Ovary (tissue), 3 donors: ENCODE results near the gene S1PR1.

Experiments
- POLR2A ChIP-seq: fragments of 450-650 bp; IDR thresholded peaks from one replicate; pipeline ENCODE4 v1.6.1; 2017; ENCODE audit warnings: antibody characterized with exemption, mild to moderate bottlenecking, moderate library complexity
- TF ChIP-seq, protein P1 (sequence below), 3 donors: fragments of 450-650 bp in 2 of 3; fragments of 200-600 bp in 1 of 3; IDR thresholded peaks; one replicate each; pipeline versions ENCODE4 v1.5.1 to v1.8.0; 2016 to 2022; ENCODE audit warnings: antibody characterized with exemption in 3 of 3, mild to moderate bottlenecking in 1 of 3
- donor health status: DM: no; HTN: no; CAD: no.

DNA sequence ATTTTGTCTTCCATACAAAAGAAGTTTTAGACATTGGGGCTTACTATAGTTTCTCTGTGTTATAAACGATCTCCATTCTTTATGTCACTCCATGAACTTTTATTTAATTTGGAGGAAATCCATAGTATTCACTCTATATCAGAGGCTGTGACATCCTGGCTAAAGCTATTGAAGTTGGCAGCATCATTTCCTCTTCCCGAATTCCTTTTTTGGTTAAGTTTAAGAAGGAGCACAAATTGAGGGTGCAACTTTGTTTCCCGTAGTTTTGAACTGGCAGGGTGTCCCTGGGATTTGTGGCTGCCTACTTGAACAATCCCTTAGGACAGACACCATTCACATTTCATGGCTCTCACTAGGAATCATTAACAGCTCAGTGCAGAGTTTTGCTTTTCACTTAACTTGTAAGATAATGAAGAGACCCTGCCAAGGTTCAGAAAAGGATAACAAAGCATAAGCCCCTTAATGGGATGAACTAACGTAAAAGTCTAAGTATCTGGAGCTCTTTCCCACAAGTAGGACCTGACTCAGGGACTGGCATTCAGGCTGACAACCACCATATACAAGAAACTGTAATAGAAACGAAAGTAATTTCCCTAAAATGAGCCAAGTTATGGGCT is 13.9 kb downstream of the S1PR1 start:
- TF ChIP-seq, protein P1, sequence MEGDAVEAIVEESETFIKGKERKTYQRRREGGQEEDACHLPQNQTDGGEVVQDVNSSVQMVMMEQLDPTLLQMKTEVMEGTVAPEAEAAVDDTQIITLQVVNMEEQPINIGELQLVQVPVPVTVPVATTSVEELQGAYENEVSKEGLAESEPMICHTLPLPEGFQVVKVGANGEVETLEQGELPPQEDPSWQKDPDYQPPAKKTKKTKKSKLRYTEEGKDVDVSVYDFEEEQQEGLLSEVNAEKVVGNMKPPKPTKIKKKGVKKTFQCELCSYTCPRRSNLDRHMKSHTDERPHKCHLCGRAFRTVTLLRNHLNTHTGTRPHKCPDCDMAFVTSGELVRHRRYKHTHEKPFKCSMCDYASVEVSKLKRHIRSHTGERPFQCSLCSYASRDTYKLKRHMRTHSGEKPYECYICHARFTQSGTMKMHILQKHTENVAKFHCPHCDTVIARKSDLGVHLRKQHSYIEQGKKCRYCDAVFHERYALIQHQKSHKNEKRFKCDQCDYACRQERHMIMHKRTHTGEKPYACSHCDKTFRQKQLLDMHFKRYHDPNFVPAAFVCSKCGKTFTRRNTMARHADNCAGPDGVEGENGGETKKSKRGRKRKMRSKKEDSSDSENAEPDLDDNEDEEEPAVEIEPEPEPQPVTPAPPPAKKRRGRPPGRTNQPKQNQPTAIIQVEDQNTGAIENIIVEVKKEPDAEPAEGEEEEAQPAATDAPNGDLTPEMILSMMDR (IDR thresholded peaks at IDR 0.05) = no peak
- no peak for TF ChIP-seq POLR2A
